OCI-M2 (cell line): ENCODE results near the gene FAM222B.
"Not testable (repeated sequence)": the region's sequence is repeated elsewhere in the genome, so short reads cannot be mapped to it uniquely, and the experiment has no call there.

ENCODE experiments used
- DNase-seq: peaks from one replicate; lab custom pipeline; 2025; ENCODE audit not compliant: unreplicated experiment; lab: John Stamatoyannopoulos, UW

FAM222B gene, protein sequence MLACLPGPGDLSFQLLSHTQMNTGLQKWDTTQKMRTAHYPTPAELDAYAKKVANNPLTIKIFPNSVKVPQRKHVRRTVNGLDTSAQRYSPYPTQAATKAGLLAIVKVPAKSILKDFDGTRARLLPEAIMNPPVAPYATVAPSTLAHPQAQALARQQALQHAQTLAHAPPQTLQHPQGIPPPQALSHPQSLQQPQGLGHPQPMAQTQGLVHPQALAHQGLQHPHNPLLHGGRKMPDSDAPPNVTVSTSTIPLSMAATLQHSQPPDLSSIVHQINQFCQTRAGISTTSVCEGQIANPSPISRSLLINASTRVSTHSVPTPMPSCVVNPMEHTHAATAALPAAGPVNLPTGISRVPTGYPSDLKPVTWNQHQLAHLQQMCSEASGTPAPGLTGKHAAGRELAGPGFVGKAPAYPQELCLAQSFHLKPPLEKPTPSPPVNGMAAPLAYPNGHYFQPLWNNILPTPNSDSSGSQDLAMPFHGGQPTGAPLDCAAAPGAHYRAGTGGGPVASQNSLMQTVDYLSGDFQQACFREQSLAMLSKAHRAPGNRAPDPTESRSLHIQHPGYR

DNA sequence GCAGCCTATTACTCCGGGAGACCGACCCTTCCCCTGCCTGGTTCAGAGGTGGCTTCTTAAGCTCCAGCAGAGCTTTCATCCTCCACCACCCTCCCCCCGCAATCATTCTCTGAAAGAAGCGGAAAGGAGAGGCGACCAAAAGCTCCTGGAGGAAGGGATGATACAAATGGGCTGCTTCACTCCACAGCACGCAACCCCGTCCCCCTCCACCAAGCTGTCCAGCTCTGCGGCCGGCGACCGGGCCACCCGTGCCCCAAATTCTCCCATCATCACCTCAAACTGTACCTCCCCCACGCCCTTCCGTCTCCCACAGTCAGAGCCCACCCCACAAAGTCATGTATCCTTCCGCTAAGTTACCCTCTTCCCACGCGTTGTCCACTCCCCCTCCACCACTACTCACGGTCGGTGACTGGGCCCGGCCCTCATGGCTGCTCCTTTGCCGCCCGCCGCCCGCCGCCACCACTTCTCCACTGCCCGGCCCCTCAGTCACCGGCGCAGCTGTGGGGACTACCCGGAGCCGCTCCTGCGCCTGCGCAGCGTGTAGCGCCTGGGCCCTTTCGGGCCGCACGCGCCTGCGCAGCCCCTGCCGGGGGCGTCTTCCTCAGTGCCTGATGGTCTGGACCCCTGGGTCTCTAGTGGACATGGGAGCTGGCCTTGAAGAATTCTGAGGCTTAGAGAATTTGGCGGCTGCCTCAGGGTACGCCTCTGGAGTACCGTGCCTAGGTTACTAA, at the start of gene FAM222B:
Gene FAM222B, minus strand, starts transcription at position 509 of the 731 bp plus-strand sequence. CDS start 76,123 bp downstream, outside the sequence.
- DNase-seq, result no peak

DNA sequence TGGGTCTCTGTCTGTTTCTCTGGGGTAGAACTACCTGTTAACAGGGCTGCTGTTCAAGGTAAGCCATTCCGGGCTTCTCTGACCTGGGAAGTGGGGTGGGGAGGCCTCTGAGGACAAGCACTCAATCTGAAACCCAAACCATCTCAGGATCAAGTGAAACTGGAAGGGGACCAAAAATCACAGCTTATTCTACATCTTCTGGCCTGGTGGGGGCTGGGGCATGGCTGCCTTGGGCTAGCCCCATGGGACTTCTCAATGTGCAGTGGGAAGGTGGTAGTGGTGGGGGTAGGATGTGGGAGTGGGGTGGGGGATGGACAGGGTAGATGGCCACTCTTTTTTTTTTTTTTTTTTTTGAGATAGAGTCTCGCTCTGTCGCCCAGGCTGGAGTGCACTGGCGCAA, 49.4 kb upstream of the FAM222B start:
- DNase-seq, result no peak

DNA sequence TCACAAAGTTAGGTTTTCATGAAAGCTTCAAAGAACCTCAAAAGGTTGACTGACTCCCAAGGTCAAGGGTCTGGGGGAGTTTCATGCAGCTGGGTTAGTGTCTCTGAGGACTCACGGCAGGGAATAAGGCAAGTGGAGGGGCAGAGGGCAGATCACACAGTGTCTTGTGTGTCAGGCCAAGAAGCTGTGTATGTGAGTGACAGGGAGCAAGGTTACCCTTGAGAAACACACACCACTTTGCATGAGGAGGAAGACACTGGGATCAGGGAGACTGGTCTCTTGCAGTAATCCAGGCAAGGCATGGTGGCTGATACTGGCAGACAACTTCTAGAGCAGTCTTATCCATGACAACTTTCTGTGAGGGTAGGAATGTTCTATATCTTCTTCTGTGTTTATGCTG, 48.6 kb upstream of the FAM222B start:
- no peak for DNase-seq

DNA sequence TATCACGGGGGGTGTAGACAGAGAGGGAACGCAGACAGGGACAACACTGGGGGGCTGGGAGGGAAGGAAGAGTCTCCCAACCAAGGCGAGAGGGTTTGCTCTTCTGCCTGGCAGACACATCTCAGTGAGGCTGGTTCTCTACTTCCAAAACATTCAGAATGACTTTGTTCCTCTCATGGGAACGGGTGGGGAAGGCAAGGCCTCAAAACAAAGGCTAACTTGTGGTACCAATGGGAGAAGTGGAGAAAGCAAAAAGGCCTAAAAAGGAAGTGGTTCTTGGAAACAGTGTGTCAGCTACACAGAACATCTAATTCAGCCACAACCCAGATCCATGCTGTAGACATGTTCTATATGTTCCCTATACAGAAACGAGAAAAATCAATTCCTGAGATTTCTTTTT, 47.4 kb upstream of the FAM222B start:
- DNase-seq, result no peak

DNA sequence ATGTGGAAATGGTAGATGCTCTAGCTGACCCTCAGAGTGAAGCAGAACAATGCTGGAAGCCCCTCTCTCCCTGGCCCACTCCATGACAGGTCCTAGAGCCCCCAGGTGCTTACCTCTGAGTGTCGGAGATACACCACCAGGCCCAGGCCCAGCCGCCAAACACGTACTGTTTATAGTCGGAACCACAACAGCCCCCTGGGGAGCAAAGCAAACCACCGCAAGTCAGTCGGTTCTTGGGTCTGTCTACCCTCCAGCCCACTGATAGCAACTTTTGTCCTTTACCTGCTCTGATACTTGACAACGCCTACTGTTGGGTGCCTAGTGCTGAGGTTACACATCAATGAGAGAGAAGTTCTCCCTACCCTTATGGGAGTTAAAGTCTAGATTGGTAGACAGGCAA, 46.2 kb upstream of the FAM222B start:
- DNase-seq, result no peak

DNA sequence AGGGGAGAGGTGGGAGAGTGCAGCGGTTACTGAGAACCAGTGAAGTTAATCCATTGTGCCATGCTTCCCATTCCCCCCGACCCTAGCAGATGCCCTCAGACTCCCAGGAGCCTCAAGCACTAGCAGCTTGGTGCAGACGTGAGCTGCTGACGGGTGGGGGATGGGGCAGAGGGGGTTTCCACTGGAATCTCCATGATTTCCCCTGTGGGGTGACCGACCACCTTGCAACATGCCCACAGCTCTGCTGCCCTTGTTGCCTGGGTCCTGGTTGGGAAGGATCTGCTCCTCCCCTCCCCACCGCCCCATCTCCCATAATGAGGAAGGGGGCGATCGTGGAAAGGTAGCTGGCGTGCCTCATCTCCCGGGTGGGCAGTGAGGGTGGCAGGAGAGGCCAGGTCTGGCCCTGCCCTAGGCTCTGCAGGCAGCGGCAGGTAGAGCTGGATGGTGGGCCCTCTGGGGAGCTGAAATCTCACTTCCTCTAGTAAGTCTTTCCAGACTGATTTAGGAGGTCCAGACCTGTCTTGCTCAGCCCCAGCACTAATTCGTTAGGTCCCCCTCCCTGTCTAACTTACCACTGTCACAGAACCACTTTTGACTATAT, 45.4 kb upstream of the FAM222B start:
- no peak for DNase-seq

DNA sequence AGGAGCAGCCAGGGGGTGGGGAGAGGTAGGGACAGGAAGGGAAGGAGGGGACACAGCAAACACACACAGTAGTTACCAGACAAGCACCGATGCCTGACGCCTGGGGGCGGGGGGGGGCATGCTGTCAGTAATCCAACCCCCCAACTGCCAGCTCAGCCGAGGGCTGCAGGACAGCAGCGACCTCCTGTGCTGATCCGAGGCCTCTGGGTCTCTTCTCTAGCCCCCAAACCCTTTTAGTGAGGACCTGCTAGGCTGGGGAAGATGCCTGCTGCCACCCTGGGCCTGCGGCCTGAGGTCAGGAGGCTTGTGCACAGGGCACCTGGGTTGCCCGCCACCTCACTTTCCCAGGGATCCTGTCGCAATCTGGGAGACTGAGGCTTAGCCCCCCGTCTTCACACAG, 43.4 kb upstream of the FAM222B start:
- DNase-seq, result no peak

DNA sequence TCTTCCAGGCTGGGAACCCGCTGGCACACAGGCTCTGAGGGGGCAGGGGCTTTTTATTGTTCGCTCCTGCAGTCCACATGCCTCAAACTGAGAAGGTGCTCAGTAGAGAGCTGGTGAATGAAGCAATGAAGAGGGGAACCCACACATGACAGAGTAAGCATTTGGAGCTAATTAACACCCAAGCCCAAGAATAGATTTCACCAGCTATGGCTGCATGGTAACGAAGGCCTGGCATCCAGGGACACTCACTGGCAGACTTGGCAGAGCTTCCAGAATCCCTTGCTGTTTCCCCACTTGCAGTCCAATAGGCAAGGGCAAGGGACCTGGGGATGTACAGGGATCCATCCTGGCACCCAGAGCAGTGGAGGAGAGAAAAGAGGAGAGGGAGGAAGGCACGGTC, 42.8 kb upstream of the FAM222B start:
- DNase-seq, result no peak

DNA sequence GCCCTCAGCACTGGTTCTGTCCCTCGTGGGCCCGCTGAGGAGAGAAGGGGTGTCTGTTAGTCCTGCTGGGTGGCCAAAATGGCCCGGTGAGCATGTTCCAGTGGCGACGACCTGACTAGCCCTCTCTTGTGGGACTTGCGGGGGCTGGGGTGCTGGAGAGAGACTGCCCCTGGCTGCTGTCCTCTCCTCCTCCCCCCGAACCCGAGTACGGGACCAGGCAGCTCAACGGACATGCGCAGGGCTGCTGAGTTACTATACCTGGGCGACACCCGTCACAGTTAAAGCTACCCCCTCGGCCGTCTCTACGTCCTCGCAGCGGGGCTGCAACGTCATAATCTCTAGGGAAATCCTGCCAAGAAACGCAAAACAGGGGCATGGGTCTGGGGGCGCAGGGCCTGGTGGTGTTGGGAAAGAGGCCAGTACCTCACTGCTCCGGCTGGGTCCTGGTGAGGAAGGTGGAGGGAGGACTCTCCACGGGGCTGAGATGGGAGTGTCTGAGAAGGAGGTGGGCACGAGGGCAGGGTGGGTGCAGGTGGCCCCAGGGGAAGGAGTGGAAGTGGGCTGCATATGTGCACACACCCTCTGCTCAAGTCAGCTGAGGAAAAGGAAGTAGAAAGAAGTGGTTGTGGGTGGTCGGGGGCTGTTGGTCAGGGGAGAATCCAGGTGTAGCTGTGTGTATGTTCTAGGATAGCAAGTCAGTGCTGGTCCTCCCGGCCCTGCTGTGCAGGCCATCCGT, 41.5 kb upstream of the FAM222B start:
- DNase-seq, result no peak

DNA sequence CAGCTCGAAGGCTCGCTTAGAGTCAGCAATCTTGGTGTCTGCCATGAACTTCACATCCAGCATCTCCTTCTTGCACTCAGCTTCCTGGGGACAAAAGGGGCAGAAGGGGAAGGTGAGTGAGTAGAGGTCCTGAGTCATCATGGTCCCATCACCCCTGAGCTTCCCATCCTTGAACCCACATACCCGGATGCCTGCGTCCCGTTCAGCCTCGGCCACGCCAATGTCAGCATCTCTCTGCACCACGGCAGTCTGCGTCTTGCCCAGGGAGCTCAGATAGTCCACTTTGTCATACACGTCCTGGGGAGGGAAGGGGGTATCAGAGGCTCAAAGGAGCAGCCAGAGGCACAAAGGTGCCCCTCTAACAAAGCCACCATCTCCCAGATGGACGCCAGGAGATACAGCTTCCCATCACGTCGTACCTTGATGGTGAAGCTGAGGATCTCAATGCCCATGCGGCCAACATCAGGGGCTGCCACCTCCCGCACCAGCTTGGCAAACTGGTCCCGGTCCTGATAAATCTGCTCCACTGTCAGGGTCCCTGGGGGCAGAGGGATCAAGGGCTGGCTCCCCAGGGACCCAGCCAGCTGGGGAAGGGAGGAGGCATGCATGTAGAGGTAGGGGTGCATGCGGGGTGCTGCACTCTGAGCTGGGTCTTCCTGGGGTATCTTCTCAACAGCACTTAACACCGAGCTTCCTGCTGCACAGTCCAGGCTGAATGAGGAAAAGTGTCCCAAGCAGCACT, 39.7 kb upstream of the FAM222B start:
- DNase-seq, result no peak

DNA sequence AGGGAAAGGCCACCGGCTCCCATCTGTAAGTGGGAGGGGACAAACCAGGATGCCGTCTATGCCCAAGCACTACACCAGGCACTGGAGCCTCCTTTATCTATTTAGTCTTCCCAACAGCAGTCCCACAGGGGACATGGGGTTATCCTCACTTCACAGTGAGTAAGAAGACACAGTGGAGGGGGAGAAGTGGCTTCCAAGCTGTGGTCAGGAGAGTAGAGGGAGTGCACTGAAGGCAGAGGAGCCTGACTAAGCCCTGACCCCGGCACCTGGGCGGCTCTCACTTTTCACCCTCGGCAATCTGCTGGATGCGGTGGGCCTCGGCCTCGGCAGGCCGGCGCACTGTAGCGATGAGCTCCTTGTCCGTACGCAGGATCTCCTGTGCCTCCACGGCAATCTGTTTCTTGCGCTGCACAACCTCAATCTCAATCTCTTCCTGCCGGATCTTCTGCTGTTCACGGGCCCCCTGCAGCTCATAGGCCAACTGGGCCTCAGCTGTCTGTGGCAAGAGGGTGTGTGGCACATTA, 39.0 kb upstream of the FAM222B start:
- DNase-seq, result no peak

DNA sequence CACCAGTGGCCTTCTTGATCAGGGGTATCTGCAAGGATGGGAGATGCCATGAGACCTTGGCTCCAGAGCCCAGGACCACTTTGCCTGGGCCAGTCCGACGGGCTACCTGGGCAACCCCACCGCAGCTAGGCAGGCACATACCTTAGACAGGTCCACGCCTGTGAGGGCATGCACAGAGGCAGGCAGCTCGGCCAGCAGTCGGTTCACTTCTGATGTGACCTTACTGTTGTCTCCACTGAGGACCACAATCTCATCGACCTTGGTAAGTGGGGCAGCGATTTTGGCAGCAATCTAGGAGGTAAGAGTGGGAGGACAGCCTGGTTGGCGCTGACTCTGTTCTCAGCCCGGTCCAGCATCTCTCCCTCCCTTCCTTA, 38.0 kb upstream of the FAM222B start:
- no peak for DNase-seq

DNA sequence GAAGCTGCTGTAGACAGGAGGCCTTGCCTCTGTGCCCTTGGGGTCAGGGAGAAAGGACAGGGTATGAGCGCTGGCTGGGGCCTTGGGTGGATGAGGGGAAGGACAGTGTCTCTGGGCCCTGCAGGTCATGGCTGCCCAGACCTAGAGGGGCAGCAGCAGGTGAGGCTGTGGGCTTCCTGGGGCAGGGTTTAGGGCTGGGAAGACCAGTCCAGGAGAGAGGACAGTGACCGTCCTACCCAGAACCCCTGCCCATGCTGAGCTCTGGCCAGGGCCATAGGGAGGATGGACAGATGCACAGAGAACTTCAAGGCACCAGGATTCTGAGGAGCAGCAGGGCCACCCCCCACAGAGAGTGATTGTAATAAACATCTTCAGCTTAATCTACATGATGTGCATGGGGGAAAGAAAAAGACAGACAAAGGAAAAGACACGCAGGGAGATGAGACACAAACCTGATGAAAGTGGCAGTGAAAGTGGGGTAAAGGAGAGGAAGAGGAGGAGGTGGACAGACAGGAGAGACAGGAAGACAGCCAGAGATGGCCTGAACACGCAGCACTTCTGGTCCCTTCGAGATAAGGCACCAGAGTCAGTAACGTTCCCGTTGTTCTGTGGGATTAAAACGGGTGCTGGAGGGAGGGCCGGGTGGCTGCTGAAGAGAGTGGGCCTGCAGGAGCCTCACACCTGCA, 37.4 kb upstream of the FAM222B start:
- DNase-seq, result no peak

DNA sequence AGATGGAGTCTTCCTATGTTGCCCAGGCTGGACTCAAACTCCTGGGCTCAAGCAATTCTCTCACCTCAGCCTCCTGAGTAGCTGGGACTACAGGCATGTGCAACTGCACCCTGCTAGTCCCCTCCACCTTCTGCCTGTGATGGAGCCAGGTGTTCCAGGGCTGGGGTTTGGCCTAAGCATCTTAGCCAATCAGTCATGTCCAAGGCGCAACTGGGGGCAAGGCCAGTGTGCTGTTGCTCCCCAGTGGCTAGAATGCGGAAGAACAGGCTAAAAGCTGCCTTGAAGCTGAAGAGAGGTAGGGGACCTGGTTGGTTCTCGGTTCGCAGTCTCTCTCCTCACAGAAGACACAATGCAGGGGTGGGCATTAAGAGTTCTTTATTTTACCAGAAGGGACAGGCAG, 36.4 kb upstream of the FAM222B start:
- no peak for DNase-seq

DNA sequence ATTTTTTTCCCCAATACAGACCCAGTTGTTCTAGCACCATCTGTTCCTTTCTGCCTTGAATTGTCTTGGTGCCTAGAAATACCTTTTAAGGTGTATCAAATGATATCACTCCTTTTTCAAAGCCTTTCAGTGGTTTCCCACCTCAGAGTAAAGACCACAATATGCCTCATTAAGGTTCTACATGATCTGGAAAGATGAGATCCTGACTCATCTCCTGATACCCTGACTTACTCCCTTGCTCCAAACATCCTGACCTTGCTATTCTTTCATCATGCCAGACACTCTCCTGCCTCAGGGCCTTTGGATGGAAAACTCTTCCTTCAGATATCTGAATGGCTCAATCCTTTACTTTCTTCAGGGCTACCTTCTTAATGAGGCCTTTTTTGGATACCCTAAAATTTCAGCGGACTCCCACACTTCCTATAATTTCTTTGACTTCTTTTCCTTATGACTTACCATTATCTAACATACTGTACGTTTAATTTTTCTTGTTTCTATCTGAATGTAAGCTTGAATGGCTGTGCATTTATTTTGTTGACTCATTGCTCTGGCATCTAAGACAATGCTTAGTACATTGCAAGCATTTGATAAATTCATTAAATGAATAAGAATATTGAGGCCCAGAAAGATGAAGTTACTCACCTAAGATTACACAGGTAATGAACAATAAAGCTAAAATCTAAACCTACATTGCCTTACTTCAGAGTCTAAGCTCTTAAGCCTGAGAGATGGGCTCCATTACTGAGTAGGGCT, 35.7 kb upstream of the FAM222B start:
- DNase-seq, result no peak

DNA sequence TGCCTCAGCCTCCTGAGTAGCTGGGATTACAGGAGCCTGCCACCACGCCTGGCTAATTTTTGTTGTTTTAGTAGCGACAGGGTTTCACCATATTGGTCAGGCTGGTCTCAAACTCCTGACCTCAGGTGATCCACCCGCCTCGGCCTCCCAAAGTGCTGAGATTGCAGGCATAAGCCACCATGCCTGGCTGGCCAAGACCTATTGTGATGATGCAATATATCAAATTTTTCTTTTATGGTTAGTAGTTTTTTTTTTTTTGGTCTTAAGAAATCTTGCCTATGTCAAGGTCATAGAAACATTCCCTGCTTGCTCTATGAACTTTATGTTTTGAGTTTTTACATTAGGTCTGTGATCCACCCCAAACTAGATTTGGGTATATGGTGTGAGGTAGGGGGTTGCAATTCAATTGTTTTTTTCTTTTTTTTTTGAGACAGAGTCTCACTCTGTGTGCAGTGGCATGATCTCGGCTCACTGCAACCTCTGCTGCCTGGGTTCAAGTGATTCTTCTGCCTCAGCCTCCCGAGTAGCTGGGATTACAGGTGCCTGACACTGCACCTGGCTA, 34.6 kb upstream of the FAM222B start:
- not testable (repeated sequence) for DNase-seq

DNA sequence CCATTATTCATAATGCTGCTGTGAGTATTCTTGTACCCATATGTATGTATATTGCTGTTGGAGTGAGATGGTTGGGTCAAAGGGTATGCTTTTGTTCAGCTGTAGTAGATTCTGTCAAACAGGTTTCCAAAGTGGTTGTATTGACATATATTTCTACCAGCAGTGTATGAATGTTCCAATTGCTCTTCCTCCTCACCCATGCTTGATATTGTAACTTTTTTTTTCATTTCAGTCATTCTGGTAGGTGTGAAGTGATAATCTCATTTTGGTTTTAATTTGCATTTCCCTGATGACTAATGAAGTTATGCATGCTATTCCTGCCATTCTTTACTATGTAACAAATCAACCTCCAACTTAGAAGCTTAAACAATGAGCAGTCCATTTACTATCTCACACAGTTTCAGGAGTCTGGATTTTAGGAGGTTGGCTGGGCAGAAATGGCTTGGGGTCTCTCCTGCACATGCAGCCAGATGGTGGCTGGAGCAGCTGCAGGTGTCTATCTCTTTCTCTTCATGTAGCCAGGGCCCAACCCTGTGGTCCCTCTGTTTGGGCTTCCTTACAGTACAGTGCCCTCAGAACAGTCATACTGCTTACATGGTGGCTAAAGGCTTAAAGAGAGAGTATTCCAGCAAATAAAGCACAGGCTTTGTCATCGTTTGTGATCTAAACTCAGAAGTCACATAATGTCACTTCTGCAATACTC, 33.4 kb upstream of the FAM222B start:
- no peak for DNase-seq

DNA sequence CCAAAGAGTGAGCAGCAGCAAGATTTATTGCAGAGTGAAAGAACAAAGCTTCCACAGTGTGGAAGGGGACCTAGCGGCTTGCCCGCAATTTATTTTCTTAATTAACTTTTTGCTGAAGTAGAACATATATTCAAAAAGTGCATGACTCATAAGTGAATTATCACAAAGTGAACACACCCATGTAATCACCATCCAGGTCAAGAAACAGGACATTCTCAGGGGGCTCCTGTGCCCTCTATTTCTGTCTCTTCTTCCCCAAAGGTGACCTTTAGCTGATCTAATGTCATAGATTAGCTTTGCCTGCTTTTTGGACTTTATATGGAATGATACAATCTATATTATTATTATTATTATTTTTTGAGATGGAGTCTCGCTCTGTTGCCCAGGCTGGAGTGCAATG, 32.2 kb upstream of the FAM222B start:
- DNase-seq, result no peak
